ENCODE data around the gene DLL4. TPM values are rescaled to one million over a fixed set of nuclear protein-coding genes. Genes with fewer than 3 reads are reported as not detected.
A peak's percentile ranks its signal among the peaks of the same experiment; 100 is the strongest.

The DLL4 gene
- total RNA-seq, 4 donors from 2014 or later: 7.8 to 15.3 (median 12.3) TPM

- Histone ChIP-seq H3K36me3 (peaks cover 0 to 49% (median 0%) of the 10 kb centered on the region in 3 donors), H3K9me3 (no peaks in the 10 kb centered on the region), H3K4me1 (peaks cover 0 to 42% (median 19%) of the 10 kb centered on the region in 4 donors), H3K4me3 (no peak overlapping the region), H3K27me3 (no peaks in the 10 kb centered on the region), H3K27ac (peak overlapping the region in 1 of 4 donors; percentile 52)
- TF ChIP-seq POLR2A (IDR thresholded peaks at IDR 0.05) (no peak), CTCF (IDR thresholded peaks at IDR 0.05) (no peak)
- DNase-seq: no peak
These were observed 26.3 kb upstream of the DLL4 start for GRCh38 chr15:40902605-40903561.

GRCh38 chr15:40904552-40905201 is 24.5 kb upstream of the DLL4 start:
- no peak for DNase-seq
- peak in 1 of 2 donors; percentile 19 for TF ChIP-seq POLR2A (IDR thresholded peaks at IDR 0.05)
- TF ChIP-seq CTCF (IDR thresholded peaks at IDR 0.05): no peak
- Histone ChIP-seq H3K4me3 (no peak overlapping the region), H3K27ac (peak overlapping the region; percentile 84 to 93 (median 92)), H3K4me1 (peaks cover 0 to 60% (median 19%) of the 10 kb centered on the region in 4 donors), H3K36me3 (peaks cover 0 to 36% (median 0%) of the 10 kb centered on the region in 3 donors), H3K9me3 (no peaks in the 10 kb centered on the region), H3K27me3 (no peaks in the 10 kb centered on the region)

GRCh38 chr15:40906091-40906990 is 22.8 kb upstream of the DLL4 start:
- Histone ChIP-seq H3K9me3 (no peaks in the 10 kb centered on the region), H3K27ac (peak overlapping the region; percentile 84 to 93 (median 92)), H3K36me3 (peaks cover 0 to 20% (median 0%) of the 10 kb centered on the region in 3 donors), H3K4me3 (peak overlapping the region; percentile 30 to 60 (median 50)), H3K27me3 (no peaks in the 10 kb centered on the region), H3K4me1 (peaks cover 0 to 65% (median 19%) of the 10 kb centered on the region in 4 donors)
- TF ChIP-seq CTCF (IDR thresholded peaks at IDR 0.05): peak; percentile 80 to 99 (median 96)
- peak; percentile 72 to 82 for TF ChIP-seq POLR2A (IDR thresholded peaks at IDR 0.05)
- peak; percentile 90 to 97 (median 96) for DNase-seq

GRCh38 chr15:40906991-40907802 is 21.9 kb upstream of the DLL4 start:
- TF ChIP-seq CTCF (IDR thresholded peaks at IDR 0.05) (peak in 1 of 6 experiments; percentile 15), POLR2A (IDR thresholded peaks at IDR 0.05) (peak; percentile 49 to 56)
- Histone ChIP-seq H3K27ac (peak overlapping the region; percentile 84 to 93 (median 92)), H3K27me3 (no peaks in the 10 kb centered on the region), H3K4me3 (peak overlapping the region; percentile 30 to 60 (median 50)), H3K9me3 (no peaks in the 10 kb centered on the region), H3K4me1 (peaks cover 0 to 65% (median 19%) of the 10 kb centered on the region in 4 donors), H3K36me3 (peaks cover 0 to 16% (median 0%) of the 10 kb centered on the region in 3 donors)
- peak; percentile 70 to 87 (median 83) for DNase-seq

Measured in Peyer's patch (tissue), 4 donors.